Fibroblast of skin of right quadriceps (primary cell): Measurements from ENCODE around the gene PIK3CG.
"Not testable (repeated sequence)": the region's sequence is repeated elsewhere in the genome, so short reads cannot be mapped to it uniquely, and the experiment has no call there.

Source experiments
- DNase-seq: peaks from one replicate; pipeline ENCODE4 v3.0.0-alpha.2; 2013

Gene PIK3CG

GRCh38 chr7:106865130-106866041 is at the start of gene PIK3CG:
Gene PIK3CG, plus strand, starts transcription at chr7:106865282. Its CDS starts 2,280 bp downstream, at chr7:106867562.
- DNase-seq, result no peak

- no peak for DNase-seq
Observed at GRCh38 chr7:106817098-106817497, 48.0 kb upstream of the PIK3CG start.

DNA sequence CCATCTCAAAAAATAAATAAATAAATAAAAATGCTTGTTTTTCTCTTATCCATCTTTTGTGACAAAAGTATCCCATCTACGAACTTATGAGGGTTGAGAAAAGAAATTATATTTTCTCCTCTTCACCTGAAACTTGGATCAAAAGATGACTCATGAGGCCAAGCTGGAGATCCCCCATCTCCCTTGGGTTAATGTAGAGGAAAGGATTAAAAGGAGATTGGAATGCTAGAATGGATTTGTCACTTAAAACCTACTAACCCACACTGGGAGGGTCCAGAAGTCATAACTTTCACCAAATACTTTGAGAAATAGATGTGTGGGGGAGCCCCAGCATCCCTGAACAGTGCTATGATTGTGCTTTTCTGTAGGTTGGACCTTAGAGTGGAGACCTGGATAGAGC is 46.3 kb upstream of the PIK3CG start:
- no peak for DNase-seq

DNA sequence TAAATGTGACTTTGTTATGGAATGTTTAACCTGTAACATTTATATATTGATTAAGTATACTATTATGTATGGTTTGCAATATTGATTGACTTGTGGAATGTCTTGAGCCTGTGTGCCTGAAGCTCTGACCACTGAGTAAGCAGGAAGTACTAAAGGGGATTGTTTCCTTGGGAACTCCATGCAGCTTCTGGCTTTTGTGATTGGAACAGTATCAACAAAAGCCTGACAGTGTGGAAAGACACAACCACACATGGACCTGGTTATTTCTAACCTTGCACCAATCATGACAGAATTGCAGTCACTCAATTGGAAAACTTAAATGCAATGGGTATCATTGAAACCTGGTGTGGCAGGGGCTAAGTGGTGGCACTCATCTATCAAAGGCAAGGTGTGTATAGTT is 45.5 kb upstream of the PIK3CG start:
- DNase-seq, result no peak

DNA sequence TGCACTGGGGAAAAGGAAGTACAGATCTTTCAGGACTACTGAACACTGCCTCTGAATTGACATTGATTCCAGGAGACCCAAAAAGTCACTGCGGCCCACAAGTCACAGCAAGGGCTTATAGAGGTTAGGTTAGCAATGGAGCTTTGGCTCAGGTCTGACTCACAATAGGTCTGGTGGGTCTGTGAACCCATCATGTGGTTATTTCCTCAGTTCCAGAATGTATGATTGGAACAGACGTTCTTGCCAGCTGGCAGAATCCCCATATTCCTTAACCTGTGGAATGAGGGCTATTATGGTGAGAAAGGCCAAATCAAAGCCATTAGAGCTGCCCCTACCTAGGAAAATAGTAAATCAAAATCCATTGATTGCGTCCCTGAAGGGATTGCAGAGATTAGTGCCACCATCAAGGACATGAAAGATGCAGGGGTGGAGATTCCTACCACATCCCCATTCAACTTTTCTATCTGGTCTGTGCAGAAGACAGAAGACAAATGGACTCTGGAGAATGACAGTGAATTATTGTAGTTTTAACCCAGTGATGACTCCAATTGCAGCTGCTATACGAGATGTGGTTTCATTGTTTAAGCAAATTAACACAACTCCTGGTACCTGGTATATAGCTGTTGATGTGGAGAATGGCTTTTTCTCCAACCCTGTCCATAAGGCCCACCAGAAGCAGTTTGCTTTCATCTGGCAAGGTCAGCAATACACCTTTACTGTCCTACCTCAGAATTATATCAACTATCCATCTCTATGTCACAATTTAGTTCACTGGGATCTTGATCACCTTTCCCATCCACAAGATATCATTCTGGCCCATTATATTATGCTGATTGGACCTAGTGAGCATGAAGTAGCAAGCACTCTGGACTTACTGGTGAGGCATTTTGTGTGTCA is 44.5 kb upstream of the PIK3CG start:
- DNase-seq, result no peak

GRCh38 chr7:106823631-106824030 is 41.5 kb upstream of the PIK3CG start:
- DNase-seq, result no peak

- peak; percentile 35 for DNase-seq
Observed at GRCh38 chr7:106824458-106824857, 40.6 kb upstream of the PIK3CG start.

DNA sequence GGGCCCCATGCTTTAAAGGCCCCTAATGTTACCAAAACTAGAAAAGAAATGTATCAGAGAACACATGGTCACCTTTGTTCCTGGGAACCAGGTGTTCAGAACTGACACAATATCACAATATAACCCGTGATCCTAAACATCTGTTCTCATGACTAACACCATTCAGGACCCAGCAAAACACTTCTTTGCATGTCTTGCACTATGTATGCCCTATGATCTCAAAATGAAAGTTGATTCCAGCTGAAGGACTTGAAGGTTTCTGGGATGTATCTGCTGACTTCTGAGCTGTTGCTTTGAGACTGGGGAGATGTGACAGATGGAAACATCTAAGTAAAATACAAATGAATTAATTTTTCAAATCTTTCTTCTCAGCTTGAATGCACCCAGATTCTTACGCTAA is 37.5 kb upstream of the PIK3CG start:
- DNase-seq, result no peak

- DNase-seq, result no peak
Observed at GRCh38 chr7:106829496-106829895, 35.6 kb upstream of the PIK3CG start.

- not testable (repeated sequence) for DNase-seq
Observed at GRCh38 chr7:106830896-106831295, 34.2 kb upstream of the PIK3CG start.

DNA sequence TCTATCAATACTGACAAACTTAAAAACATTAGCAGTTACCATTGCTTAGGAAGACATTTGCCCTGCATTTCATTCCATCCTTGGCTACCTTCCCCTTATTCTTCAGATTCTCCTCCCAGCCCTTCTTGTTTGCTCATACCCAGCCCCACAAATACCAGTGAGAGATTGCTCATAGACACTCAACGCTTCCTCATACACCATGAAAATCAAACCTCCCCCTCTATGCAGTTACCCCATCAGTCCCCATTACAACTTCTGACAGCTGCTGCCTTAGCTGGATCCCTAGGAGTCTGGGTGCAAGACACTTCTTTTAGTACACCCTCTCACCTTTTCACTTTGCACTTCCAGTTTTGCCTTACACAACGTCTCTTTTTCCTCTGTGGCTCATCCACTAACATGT is 28.3 kb upstream of the PIK3CG start:
- no peak for DNase-seq

DNA sequence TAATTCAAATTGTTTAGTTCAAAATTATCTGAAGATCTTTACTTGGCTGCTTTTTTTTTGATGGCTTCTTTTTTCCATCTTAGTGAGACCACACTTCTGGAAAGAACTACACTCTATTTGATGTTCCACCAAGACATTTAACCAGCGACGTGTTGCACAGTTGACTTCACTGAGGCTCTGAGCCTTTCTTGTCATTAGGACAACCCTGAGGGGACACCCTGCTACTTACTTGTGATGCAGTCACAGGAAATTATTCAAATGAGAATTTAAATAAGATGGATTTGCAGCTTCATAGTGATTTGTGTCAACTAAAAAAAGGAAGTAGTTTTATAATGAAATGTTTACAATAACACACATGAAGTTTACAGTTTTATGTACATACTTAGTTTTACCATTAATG is 25.6 kb upstream of the PIK3CG start:
- DNase-seq, result no peak

GRCh38 chr7:106840342-106840741 is 24.7 kb upstream of the PIK3CG start:
- peak; percentile 95 for DNase-seq

DNA sequence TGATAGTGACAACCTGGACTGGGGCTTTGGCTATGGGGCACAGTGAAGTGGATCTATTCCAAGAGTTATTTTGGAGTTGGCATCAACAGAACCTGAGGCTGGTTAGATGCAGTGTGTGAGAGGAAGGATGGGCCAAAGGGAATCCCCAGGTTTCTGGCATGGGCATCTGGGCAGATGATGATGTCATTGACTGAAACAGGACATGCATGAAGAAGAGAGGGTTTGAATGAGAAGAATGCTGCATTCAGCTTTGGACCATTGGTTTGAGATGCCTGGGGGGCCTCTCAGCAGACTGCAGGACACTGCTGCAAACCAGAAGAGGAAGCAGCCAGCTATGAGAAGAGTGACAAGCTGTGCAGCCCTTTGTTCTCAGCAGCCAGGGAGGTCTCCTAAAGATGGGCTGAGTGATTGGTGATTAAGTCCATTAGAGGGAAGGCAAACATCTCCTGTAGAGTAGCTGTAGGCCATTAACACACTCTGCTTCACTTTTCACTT is 23.1 kb upstream of the PIK3CG start:
- no peak for DNase-seq

DNA sequence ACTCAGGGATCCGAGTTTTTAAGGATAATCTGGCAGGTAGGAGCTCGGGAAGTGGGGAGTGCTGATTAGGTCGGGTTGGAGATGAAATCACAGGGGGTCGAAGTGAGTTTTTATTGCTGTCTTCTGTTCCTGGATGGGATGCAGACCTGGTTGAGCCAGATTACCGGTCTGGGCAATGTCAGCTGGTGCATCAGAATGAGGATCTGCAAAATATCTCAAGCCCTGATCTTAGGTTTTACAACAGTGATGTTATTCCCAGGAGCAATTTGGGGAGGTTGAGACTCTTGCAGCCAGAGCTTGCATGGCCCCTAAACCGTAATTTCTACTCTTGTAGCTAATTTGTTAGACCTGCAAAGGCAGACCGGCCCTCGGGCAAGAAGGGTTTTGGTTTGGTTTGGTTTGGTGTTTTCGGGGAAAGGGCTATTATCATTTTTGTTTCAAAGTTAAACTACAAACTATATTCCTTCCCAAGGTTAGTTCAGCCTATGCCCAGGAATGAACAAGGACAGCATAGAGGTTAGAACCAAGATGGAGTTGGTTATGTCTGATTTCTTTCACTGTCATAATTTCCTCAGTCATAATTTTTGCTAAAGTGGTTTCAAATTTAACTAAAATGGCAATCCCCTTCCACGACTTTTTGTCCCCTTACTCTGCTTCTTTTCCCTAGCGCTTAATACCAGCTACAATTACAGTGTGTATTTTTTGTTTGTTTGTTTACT is 20.6 kb upstream of the PIK3CG start:
- DNase-seq, result no peak

- DNase-seq, result no peak
Observed at GRCh38 chr7:106848049-106848448, 17.0 kb upstream of the PIK3CG start.

- peak; percentile 94 for DNase-seq
Observed at GRCh38 chr7:106848851-106849442, 16.1 kb upstream of the PIK3CG start.

DNA sequence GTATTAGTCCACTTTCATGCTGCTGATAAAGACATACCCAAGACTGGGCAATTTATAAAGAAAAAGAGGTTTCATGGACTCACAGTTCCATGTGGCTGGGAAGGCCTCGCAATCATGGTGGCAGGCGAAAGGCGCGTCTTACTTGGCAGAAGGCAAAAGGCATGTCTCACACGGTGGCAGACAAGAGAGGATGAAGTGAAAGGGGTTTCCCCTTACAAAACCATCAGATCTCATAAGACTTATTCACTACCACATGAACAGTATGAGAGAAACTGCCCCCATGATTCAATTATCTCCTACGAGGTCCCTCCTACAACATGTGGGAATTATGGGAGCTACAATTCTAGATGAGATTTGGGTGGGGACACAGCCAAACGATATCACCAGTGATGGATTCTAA is 13.4 kb upstream of the PIK3CG start:
- not testable (repeated sequence) for DNase-seq

DNA sequence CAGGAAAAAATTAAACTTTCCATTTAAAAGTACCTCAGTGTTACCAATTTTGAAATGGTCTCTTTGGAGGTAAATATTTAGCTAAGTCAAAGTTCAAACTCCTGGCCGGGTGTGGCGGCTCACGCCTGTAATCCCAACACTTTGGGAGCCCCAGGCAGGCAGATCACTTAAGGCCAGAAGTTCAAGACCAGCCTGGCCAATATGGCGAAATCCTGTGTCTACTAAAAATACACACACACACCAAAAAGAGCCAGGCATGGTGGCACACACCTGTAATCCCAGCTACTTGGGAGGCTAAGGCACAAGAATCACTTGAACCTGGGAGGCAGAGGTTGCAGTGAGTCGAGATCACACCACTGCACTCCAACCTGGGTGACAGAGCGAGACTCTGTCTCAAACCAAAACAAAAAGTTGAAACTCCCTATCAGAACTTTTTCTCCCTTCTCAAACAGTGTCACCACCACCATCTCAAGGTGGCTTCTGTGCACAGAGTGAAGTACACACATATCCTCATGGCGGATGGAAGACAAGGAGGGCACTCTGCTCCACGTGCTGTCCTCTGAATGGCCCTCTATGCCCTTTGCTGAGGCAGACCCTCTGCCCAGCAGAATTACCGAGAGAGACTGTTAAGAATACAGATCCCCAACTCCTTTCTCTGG is 11.7 kb upstream of the PIK3CG start:
- DNase-seq, result no peak

- DNase-seq, result no peak
Observed at GRCh38 chr7:106855540-106856132, 9.4 kb upstream of the PIK3CG start.
